HG02943 (cell line): ENCODE results near the gene TMEM151B.

Source experiments
- ATAC-seq: cut with Tn5 transposase; IDR thresholded peaks from one replicate; pipeline ENCODE4 v1.9.1; 2021; ENCODE audit warnings: mild to moderate bottlenecking, low read depth, moderate library complexity; ENCODE audit not compliant: unreplicated experiment

Gene TMEM151B

GRCh38 chr6:44232676-44233566 is 37.3 kb upstream of the TMEM151B start:
- ATAC-seq: no peak

GRCh38 chr6:44233567-44234100 is 36.6 kb upstream of the TMEM151B start:
- no peak for ATAC-seq

DNA sequence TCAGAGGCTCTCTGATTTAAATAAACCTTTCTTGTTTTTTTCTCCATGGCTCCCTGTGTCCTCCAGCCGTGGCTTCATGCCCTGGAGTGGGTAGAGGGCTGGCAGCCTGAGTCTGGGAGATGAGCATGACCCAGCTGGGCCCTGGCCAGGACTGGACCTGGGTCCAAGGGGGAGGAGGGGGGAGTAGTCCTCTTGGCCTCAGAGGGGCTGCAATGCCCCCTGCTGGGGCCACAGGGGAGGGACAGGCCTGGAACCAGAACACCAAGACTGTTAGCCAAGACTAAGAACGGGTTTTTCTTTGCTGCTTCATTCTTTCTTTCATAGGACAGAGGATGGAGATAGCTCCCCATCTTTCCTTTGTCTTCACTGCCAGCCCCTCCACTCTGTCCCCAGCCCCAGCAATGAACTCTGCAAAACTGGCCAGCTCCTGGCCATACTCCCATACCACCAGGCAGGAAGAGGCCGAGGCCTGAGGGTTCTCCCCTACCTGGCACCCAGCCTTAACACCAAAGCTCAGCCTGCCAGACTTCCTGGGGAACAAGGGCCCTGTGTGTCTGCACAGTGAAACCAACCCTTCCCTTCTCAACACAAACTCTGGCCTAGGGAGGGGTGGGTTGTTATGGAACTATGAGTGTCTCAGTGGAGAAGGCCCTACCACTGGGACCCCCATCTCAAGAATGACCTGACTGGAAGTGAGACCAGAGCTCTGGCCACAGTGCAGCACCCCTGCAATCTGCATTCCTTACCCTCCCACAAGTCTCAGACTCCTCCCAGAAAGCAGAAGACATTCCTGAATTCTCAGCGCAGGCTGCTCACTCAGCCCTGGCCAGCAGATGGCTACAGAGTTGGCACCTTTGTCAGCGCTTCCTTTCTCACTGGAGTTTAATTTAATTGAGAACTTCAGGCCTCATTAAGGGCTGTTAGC is 35.9 kb upstream of the TMEM151B start:
- no peak for ATAC-seq

DNA sequence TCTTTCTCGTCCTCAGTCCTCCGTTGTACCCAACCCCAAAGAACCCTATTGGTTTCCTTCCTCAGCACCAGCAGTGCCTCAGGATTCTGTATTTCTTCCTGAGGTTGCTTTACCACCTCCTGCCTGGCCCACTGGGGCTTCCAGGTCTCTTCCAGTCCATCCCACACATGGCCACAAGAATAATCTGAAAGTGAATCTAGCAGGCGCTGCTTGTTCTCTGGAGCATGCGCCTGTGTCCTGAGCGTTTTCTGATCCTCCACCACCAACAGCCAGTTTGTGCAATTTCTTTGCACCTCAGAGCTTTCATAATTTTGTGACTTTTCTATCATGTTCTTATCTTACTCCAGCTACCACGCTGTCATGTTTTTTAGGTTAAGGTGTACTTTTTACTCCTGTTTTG is 35.0 kb upstream of the TMEM151B start:
- ATAC-seq: no peak

DNA sequence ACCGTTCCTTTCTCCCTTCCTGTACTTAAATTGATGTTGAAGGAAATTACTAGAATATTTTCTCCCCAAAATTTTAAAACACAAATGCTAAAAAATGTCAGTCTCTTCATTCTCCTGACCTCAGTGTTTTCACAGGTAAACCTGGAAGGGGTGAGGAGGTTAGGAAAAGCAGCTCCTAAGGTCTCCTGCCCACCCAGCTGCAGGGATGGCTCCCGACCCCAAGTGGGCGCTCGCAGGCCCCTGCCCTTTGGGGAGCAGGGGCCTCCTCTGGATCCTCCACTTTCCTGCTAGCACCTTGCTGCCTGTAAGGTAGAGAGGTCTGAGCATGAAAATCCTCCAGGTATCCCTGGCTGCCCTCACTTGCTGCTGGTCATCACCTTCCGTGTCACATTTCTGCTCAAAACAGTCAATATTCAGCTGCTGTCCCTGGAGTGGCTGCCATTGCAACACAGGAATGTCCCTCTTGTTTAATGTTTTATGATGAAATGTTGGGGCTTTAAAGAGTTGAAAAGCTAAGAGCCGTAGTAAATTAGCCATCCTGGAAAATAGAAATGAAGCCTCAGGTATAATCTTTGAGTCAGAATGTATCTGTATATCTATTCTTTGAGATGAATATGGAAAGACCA is 34.2 kb upstream of the TMEM151B start:
- no peak for ATAC-seq

DNA sequence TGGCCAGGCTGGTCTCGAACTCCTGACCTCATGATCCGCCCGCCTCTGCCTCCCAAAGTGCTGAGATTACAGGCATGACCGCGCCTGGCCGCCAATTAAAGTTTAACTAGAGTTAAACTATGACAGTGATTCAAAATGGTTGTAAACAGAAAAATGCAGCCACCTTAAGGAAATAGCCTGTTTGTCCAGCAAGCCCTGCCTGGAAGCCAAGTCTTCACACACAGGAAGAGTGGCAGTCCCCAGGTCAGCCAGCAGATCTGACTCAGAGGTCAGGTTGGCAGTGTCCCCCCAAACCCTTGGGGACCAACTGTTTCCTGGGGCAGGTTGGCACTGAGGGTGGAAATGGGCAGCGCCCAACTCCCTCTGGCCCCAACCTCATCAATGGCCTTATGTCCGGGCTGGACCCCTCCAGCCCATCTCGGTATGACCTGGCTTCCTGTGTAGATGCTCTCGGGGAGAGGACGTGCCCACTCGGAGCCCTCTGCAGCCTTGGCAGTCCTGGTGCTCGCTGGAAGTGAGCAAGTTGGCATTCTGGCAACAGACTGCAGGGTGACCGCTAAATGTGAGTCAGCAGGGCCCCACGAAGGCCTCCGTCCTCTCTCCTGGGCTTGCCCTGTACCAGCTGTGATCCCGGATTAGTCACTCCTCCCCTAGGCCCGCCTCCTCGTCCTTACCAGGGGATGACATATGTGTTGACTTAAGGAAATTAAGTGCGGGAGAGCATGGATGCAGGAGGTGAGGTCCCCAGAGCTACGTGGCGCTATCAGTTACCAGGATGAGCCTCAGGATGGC is 33.0 kb upstream of the TMEM151B start:
- ATAC-seq: peak; percentile 49

GRCh38 chr6:44237813-44238433 is 32.3 kb upstream of the TMEM151B start:
- peak; percentile 66 for ATAC-seq

GRCh38 chr6:44238687-44239350 is 31.4 kb upstream of the TMEM151B start:
- no peak for ATAC-seq

DNA sequence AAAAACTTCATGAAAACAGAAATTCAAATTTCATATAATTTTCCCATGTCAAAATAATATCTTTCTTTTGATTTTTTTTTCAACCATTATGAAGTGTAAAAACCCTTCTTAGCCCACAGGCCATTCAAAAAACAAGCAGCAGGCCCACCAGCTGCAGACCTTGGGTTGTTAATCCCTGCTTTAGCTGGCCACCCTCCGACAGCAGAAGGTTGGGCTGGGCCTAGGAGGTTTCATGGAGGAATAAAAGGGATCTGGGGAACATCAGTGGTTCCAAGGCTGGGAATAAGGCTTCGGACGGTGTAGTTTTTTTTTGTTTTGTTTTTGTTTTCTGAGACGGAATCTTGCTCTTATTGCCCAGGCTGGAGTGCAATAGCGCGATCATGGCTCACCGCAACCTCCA is 26.9 kb upstream of the TMEM151B start:
- no peak for ATAC-seq

DNA sequence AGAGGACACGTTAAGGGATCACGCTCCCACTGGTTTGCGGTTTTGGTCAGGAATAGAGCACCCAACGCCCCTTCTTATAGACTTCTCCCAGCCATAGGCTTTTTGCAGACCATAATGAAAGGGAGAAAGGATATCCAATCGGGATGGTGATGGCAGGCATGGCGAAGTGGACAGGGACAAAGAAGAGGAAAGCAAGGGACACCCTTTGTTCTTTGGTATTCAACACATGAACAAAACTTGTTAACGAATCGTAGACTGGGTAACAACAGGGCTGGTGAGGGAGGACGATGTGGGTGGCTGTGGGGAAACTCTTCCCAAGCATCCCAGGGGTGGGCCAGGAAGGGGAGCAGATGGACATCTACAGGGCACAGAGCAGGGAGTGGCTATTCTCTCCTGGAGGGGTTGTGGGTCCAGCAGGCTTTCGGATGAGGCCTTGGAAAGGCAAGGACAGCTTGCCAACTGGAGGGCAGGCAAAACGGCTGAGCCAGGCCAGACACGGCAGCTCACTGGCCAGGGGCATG is 24.8 kb upstream of the TMEM151B start:
- no peak for ATAC-seq

GRCh38 chr6:44245912-44246662 is 24.2 kb upstream of the TMEM151B start:
- peak; percentile 49 for ATAC-seq

DNA sequence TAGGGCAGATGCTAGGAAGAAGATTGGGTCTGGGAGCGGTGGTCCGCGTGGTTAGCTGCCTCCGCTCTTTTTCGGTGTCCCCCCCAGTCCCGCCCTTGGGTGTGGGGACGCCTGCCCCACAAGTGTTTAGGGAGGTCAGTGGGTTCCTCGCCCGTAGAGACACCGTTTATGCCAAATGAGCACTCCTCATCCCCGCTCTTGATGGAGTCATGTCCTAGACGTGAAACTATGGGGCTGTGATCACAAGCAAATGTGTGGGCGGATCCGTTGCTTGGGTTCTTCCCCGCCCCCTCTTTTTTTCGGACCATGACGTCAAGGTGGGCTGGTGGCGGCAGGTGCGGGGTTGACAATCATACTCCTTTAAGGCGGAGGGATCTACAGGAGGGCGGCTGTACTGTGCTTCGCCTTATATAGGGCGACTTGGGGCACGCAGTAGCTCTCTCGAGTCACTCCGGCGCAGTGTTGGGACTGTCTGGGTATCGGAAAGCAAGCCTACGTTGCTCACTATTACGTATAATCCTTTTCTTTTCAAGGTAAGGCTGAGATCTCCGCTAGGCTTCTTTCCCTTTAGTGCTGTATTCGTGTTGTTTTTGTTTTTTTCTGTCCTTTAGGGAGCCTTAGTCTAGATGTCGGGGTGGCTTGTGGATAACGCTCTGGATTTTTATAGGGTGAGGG is 23.4 kb upstream of the TMEM151B start, which contains the start of gene HSP90AB1:
Gene HSP90AB1, plus strand, starts transcription at position 439 of the 675 bp plus-strand sequence. CDS start 1,529 bp downstream, outside the sequence.
- ATAC-seq: peak; percentile 64

- peak; percentile 31 for ATAC-seq
These were observed 22.6 kb upstream of the TMEM151B start for GRCh38 chr6:44247338-44248302.

DNA sequence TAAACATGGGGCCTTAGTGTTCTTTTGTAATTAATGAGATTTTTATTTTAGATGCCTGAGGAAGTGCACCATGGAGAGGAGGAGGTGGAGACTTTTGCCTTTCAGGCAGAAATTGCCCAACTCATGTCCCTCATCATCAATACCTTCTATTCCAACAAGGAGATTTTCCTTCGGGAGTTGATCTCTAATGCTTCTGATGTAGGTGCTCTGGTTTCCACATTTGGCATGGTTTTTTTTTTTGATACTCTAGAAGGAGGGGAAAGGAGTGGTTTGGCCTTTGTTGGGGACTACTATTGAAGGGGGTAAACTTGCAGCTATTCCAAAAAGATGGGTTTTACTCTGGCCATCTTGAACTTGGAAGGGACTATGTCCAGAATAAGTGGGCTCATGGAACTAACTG is 21.7 kb upstream of the TMEM151B start:
- no peak for ATAC-seq

DNA sequence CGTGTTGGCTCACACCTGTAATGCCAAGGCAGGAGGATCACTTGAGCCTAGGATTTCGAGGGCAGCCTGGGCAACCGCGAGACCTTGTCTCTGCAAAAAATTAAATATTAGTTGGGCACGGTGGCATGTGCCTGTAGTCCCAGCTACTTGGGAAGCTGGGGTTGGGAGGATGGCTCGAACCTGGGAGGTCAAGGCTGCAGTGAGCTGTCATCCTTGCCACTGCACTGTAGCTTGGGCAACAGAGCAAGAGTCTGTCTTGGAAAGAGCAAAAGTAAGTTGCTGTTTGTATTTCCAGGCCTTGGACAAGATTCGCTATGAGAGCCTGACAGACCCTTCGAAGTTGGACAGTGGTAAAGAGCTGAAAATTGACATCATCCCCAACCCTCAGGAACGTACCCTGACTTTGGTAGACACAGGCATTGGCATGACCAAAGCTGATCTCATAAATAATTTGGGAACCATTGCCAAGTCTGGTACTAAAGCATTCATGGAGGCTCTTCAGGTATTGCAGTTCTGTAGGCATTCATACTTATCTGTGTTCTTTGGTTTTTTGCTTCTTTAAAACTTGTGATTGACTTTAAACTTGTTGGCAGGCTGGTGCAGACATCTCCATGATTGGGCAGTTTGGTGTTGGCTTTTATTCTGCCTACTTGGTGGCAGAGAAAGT is 21.0 kb upstream of the TMEM151B start:
- ATAC-seq: no peak
